Stimulated activated memory B cell treated with anti-CD40 and anti-IgM and Interleukin-4, amounts not matched to agents 10 μg/mL and 1 μg/mL and 100 μg/mL, for 72 hours (primary cell): Measurements from ENCODE around the gene RABEPK.
"Not testable (repeated sequence)": the region's sequence is repeated elsewhere in the genome, so short reads cannot be mapped to it uniquely, and the experiment has no call there.

ENCODE experiments used
- ATAC-seq: fragments of 150-1000 bp; cut with Tn5 transposase; 2 replicates; pipeline ENCODE4 v1.10.0; 2021
- H3K27ac Mint-ChIP-seq: one replicate; pipeline ENCODE4 v1.8.0; 2022; ENCODE audit warnings: mild to moderate bottlenecking, mixed read lengths
- H3K27me3 Mint-ChIP-seq: one replicate; pipeline ENCODE4 v1.8.0; 2022; ENCODE audit warnings: mixed read lengths
- H3K36me3 Mint-ChIP-seq: one replicate; pipeline ENCODE4 v1.8.0; 2022; ENCODE audit warnings: mixed read lengths
- H3K4me1 Mint-ChIP-seq: one replicate; pipeline ENCODE4 v1.8.0; 2022; ENCODE audit warnings: mixed read lengths
- H3K4me3 Mint-ChIP-seq: one replicate; pipeline ENCODE4 v1.8.0; 2022; ENCODE audit warnings: mild to moderate bottlenecking, moderate library complexity, mixed read lengths
- H3K9me3 Mint-ChIP-seq: one replicate; pipeline ENCODE4 v1.8.0; 2022; ENCODE audit warnings: mixed read lengths

Gene RABEPK

DNA sequence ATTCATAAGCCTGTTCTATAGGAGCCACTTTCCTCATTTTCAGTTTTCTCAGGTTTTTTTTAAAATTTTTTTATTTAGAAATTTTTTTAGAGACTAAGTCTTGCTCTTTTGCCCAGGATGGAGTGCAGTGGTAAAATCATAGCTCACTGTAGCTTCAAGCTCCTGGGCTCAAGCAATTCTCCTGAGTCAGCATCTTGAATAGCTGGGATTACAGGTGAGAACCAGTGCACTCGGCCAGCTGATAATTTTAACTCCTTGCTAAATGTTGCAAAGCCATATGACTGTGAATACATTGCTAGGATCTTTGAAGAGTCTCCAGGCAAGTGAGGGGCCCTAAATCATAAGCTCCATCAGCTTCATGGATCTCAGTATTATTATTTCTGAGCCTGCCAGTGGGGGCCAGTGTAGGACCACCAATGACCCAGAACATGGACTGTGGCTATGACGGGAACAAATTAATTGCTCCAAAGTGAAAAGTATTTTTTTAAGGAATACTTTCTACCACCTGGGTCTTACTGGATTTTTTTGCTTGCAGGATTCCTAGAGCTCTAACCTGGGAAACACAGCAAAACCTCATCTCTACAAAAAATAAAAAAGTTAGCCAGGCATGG lies 55.5 kb downstream of the RABEPK start:
- H3K27ac Mint-ChIP-seq: no peak overlapping the region
- no peaks in the 10 kb centered on the region for H3K27me3 Mint-ChIP-seq
- no peak overlapping the region for H3K4me3 Mint-ChIP-seq
- peaks cover 3% of the 10 kb centered on the region for H3K4me1 Mint-ChIP-seq
- no peaks in the 10 kb centered on the region for H3K36me3 Mint-ChIP-seq
- no peaks in the 10 kb centered on the region for H3K9me3 Mint-ChIP-seq
- ATAC-seq: no peak

DNA sequence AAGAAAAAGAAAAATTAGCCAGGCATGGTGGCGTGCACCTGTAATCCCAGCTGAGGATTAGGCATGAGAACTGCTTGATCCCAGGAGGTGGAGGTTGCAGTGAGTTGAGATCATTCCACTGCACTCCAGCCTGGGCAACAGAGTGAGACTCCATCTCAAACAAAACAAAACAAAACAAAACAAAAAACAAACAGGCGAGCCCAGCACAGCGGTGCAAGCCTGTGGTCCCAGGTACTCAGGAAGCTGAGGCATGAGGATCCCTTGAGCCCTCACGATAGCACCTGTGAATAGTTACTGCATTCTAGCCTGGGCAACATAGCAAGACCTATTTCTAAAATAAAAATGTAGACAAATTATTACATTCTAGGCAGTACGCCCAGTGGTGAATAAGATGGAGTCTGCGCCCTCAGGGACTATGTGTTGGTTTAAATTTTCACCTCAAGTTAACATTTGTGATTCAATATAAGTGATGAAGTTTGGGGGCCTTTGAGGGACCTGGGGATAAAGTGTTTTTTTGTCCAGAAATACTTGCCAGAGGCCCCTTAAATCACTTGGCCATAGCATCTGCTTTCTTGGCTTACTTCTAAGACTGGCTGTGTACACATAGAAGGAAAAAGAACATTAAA lies 57.9 kb downstream of the RABEPK start:
- ATAC-seq: no peak
- no peaks in the 10 kb centered on the region for H3K36me3 Mint-ChIP-seq
- no peak overlapping the region for H3K4me3 Mint-ChIP-seq
- no peaks in the 10 kb centered on the region for H3K27me3 Mint-ChIP-seq
- no peak overlapping the region for H3K27ac Mint-ChIP-seq
- no peaks in the 10 kb centered on the region for H3K9me3 Mint-ChIP-seq
- H3K4me1 Mint-ChIP-seq: peaks cover 18% of the 10 kb centered on the region

DNA sequence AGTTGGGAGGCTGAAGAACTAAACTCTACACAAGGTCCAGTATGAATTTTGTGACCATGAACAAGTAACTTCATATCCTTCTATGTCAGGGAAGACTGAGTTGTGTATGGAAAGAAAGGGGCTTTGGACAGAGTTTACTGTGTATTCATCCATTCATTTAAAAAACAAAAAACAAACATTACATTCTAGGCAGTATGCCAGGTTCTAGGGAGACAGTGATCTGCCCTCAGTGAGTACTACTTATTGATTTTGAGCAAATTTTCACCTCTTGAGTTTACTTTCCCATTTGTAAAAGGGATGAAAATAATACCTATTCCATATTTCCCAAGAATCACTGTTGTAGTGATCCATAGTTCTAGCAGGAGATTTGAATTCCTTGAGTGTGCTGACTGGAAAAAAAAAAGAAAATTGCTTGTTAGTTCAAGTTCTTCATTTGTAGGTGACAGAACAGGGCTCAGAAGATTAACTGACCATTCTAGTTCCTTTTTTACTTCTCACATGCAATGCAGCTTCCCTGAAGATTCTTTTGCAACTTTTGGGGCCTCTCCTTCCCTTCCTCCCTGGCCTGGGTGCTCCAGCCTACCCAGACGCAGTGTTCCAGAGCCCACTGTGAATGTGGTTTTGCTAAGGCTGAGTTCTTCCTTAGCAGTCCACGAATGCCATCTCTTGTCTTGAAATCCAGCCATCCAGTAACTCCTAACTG lies 58.6 kb downstream of the RABEPK start:
- H3K27ac Mint-ChIP-seq: no peak overlapping the region
- no peak for ATAC-seq
- no peak overlapping the region for H3K4me3 Mint-ChIP-seq
- H3K4me1 Mint-ChIP-seq: peaks cover 25% of the 10 kb centered on the region
- H3K9me3 Mint-ChIP-seq: no peaks in the 10 kb centered on the region
- peaks cover 4% of the 10 kb centered on the region for H3K36me3 Mint-ChIP-seq
- H3K27me3 Mint-ChIP-seq: no peaks in the 10 kb centered on the region

DNA sequence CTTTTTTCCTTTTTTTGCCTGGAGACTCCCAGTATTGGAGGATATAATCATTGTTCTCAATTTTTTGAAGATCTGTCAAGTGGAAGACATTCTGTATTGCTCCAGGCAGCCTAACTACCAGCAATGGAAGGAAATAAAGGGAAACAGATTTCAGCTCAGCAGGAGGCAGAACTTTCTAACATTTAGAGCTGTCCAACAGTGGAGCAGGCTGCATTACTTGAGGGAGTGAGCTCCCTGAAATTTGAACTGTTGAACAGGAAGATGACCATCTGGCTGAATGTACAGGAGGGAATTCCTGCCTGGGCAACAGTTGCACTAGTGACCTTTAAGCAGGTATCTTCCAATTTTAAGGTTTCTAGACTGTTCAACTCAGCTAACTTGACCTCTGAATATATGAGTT lies 60.2 kb downstream of the RABEPK start:
- ATAC-seq: no peak
- Mint-ChIP-seq H3K9me3 (no peaks in the 10 kb centered on the region), H3K4me1 (peaks cover 39% of the 10 kb centered on the region), H3K27ac (peak overlapping the region; percentile 96), H3K27me3 (no peaks in the 10 kb centered on the region), H3K4me3 (peak overlapping the region; percentile 99), H3K36me3 (peaks cover 13% of the 10 kb centered on the region)

DNA sequence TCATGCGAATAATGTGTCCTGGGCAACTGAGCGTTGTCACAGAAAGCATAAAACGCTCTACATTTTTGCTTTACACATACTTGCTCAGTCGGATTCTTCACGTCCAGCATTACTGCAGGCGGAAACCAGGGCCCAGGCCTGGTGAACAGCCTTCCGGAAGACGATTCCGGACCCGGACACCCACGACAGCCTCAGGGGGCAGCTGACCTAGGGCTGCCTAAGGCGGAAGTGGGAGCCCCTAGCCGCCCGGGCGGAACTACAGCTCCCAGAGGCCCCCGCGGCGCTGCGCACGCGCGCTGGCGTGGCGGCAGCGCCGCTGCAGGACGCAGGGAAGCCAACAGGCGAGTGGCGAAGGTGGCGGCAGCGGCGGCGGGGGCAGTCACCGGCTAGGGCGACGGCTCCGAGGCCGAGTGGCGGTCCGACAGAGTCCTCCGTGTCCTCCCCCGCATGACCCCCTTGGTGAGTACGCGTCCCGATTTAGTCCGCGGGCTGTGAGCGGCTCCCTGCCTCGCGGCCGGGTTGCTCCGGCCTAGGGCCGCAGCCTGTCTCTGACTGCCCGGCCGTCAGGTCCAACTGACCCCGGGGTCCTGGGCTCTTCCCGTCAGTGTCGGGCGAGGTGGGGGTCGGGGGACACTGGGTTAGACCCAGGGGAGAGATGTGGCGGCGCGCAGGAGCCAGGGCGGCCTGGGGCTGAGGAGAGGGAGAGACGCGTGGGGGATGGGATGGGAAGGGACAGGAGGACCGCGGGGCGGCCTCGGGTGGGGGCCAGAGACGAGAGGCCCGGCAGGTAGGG lies 61.4 kb downstream of the RABEPK start, which contains the start of gene GAPVD1:
GAPVD1 (plus strand) TSS at position 326 of the 793 bp plus-strand sequence. CDS start 37,096 bp downstream, outside the sequence.
- Mint-ChIP-seq H3K9me3 (no peaks in the 10 kb centered on the region), H3K4me3 (peak within 1 kb of the TSS; percentile 99), H3K27ac (peak within 1 kb of the TSS; percentile 96), H3K36me3 (peaks cover 17% of the 10 kb centered on the region), H3K4me1 (peaks cover 42% of the 10 kb centered on the region), H3K27me3 (no peaks in the 10 kb centered on the region)
- peak; percentile 98 for ATAC-seq

DNA sequence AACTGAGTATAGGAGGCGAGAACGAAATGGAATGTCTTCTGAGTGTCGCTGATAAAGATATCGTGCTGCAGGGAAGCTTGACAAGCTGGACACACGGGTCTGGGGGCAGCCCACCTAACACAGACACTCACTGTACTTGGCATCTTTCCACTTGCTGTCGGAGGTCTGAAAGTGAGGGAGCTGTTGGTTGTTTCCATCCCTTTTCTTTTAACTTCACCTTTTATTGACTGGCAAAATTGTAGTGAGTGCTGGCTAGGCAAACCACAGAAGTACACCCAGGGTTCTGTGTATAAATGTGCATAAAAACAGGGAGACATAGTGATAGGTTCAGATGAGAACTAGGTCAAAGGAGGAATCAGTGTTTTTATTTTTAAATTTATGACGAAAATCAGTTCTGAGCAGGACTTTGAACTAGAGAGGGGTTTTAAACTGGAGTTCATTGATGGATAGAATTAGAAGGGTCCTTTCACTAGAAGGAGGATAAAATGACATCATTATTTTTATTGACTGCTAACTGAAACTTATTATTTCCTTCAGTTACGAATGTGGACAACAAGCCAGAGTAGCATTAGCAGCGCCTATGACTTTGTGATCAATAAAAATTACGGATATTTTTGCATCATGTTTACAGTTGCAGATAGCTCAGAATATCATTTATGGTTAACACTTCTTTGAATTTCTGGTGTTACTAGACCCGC lies 62.1 kb downstream of the RABEPK start:
- peaks cover 45% of the 10 kb centered on the region for H3K4me1 Mint-ChIP-seq
- H3K27ac Mint-ChIP-seq: peak overlapping the region; percentile 96
- no peaks in the 10 kb centered on the region for H3K27me3 Mint-ChIP-seq
- no peaks in the 10 kb centered on the region for H3K9me3 Mint-ChIP-seq
- no peak for ATAC-seq
- H3K4me3 Mint-ChIP-seq: peak overlapping the region; percentile 99
- peaks cover 22% of the 10 kb centered on the region for H3K36me3 Mint-ChIP-seq

DNA sequence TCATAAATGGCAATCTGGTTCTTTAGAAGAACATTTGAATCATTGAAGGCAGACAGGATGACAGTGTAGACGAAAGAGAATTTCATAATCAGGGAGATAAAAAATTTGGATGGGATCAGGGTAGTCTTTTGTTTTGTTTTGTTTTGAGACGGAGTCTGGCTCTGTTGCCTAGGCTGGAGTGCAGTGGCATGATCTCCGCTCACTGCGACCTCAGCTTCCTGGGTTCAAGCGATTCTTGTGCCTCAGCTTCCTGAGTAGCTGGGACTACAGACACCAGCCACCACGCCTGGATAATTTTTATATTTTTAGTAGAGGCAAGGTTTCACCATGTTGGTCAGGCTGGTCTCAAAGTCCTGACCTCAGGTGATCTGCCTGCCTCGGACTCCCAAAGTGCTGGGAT lies 63.7 kb downstream of the RABEPK start:
- not testable (repeated sequence) for H3K9me3 Mint-ChIP-seq, H3K27me3 Mint-ChIP-seq, ATAC-seq
- Mint-ChIP-seq H3K4me3 (peak overlapping the region; percentile 8), H3K36me3 (peaks cover 32% of the 10 kb centered on the region), H3K4me1 (peaks cover 57% of the 10 kb centered on the region), H3K27ac (peak overlapping the region; percentile 62)

DNA sequence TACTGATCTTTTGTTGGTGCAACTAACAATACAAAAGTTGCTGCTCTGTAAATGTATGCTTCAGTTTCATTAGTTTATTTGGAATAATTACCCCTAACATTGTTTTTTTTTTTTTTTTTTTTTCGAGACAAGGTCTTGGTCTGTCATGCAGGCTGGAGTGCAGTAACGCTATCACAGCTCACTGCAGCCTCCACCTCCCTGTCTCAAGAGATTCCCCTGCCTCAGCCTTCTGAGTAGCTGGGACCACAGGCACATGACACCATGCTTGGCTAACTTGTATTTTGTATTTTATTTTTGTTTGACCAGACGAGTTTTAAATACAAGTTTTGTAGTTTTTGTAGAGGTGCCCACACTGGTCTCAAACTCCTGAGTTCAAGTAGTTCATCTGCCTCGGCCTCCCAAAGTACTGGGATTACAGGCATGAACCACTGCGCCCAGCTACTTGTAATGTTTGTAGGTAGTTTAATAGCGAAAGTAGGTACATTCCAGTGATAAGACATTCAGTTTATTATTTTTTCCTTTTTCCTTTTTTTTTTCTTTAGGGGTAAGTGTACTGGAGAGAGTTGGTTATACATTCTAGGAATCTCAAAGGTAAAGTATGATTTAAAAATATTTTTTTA lies 68.2 kb downstream of the RABEPK start:
- no peak for ATAC-seq
- Mint-ChIP-seq H3K9me3 (no peaks in the 10 kb centered on the region), H3K4me3 (no peak overlapping the region), H3K4me1 (peaks cover 47% of the 10 kb centered on the region), H3K27ac (peak overlapping the region; percentile 69), H3K27me3 (no peaks in the 10 kb centered on the region), H3K36me3 (peaks cover 49% of the 10 kb centered on the region)

DNA sequence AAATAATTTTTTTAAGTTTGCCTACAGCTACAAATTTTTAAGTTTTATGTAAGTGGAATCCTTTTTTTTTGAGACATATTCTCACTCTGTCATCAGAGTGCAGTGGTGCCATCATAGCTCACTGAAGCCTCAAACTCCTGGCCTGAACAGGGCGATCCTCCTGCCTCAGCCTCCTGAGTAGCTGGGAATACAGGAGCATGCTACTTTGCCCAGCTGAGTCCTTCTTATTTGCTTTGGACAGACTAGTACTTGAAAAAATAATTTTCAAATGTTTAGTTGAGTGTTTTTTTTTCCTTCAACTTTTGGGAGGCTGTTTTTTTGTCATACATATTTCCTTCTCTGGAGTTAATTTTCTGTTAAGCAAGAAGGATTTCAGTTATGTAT lies 68.7 kb downstream of the RABEPK start:
- Mint-ChIP-seq H3K27me3 (no peaks in the 10 kb centered on the region), H3K27ac (peak overlapping the region; percentile 69), H3K36me3 (peaks cover 46% of the 10 kb centered on the region), H3K4me1 (peaks cover 42% of the 10 kb centered on the region), H3K9me3 (no peaks in the 10 kb centered on the region), H3K4me3 (no peak overlapping the region)
- ATAC-seq: no peak

DNA sequence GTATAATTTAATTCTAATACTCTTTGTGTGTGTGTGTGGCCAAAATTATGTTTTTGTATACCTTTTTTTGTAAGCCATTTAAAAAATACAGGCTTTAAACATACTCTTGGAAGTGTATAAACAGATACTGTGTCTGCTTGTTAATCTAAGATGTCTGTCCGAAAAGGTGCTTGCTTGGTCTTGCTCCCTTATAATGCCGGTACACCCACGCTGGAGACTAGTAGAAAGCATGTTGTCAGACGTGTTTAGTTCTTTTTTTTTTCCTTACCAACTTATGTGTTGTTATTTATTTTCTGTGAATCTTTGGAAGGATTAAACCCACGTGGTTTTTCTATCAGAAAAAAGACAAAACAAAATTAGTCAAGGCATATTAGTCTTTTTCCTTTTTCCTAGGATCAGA lies 70.7 kb downstream of the RABEPK start:
- H3K27me3 Mint-ChIP-seq: no peaks in the 10 kb centered on the region
- ATAC-seq: no peak
- H3K9me3 Mint-ChIP-seq: no peaks in the 10 kb centered on the region
- no peak overlapping the region for H3K4me3 Mint-ChIP-seq
- no peak overlapping the region for H3K27ac Mint-ChIP-seq
- peaks cover 28% of the 10 kb centered on the region for H3K4me1 Mint-ChIP-seq
- peaks cover 38% of the 10 kb centered on the region for H3K36me3 Mint-ChIP-seq

DNA sequence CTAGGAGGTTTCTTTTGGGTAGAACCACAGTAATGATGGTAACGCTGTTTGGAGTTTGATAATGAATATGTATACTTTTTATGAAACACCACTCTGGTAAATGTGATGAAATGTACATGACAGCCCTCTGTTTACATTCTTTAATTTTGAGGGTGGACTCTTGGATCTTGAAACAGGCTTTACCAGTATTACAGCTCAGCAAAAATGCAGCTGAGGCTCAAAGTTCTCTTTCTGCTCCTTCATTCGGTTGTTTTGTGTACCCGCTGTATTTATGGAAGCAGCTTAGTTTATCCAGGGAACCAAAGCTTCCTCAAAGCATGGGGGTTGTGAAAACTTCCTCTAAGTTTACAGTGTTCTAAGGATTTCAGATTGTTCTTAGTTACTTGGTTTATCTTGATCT lies 72.4 kb downstream of the RABEPK start:
- Mint-ChIP-seq H3K9me3 (no peaks in the 10 kb centered on the region), H3K27me3 (no peaks in the 10 kb centered on the region), H3K4me1 (peaks cover 23% of the 10 kb centered on the region), H3K4me3 (no peak overlapping the region), H3K36me3 (peaks cover 29% of the 10 kb centered on the region), H3K27ac (no peak overlapping the region)
- no peak for ATAC-seq

DNA sequence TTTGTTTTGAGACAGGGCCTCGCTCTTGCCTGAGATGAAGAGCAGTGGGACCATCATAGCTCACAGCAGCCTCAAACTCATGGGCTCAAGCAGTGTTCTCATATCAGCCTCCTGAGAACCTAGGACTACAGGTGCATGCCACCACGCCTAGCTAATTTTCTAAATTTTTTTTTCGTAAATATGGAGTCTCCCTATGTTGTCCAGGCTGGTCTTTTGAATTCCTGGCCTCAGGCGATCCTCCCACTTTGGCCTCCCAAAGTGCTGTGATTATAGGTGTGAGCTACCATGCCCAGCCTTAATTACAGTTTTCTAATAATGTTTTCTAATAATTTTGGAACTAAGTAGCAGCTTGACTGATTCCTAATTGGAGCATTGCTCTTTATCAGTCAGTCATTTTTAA lies 76.4 kb downstream of the RABEPK start:
- no peaks in the 10 kb centered on the region for H3K9me3 Mint-ChIP-seq
- H3K36me3 Mint-ChIP-seq: peaks cover 10% of the 10 kb centered on the region

DNA sequence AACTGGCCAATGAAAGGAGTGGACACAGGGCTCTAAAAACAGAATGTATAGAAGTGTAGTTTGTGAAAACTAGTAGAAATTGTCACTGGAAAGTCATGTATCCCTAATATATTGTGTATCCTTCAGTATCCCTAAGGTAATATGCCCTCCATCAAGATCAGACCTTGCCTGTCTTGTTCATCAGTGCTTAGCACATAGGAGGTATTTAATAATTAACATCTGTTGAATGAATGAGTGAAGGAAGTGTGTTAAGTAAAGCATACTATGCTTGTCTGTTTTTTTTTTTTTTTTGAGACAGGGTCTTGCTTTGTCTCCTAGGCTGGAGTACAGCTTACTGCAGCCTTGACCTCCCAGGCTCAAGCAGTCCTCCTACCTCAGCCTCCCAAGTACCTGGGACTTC lies 77.1 kb downstream of the RABEPK start:
- no peak for ATAC-seq
- H3K36me3 Mint-ChIP-seq: peaks cover 10% of the 10 kb centered on the region
- H3K9me3 Mint-ChIP-seq: no peaks in the 10 kb centered on the region
- H3K27me3 Mint-ChIP-seq: no peaks in the 10 kb centered on the region
- no peak overlapping the region for H3K27ac Mint-ChIP-seq
- H3K4me1 Mint-ChIP-seq: peaks cover 9% of the 10 kb centered on the region
- no peak overlapping the region for H3K4me3 Mint-ChIP-seq

More for the DNA sequence above, 76.4 kb downstream of the RABEPK start:
- H3K4me3 Mint-ChIP-seq: no peak overlapping the region
- peaks cover 9% of the 10 kb centered on the region for H3K4me1 Mint-ChIP-seq
- ATAC-seq: no peak
- H3K27ac Mint-ChIP-seq: no peak overlapping the region
- no peaks in the 10 kb centered on the region for H3K27me3 Mint-ChIP-seq

DNA sequence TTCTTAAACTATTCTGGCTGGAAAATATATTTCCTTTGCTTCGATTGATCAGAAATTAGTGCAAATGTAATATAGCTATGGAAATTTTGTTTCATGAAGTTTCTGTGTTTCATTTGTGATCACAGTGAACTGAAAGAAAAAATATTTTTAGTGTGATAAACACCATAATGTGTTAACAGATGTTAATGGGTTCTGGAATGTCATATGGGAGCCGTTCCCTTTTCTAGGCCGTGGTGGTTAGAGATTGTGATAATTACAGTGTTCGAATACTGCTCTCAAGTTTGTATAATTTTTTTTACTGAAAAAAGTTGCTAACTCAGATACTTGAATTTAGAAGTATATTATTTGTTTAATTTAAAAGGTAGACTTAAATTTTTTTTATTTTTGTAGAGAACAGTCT lies 80.6 kb downstream of the RABEPK start:
- Mint-ChIP-seq H3K4me3 (no peak overlapping the region), H3K4me1 (no peaks in the 10 kb centered on the region), H3K36me3 (no peaks in the 10 kb centered on the region), H3K9me3 (no peaks in the 10 kb centered on the region), H3K27me3 (no peaks in the 10 kb centered on the region), H3K27ac (no peak overlapping the region)
- ATAC-seq: no peak
